Stimulated activated CD4-positive, alpha-beta T cell treated with anti-CD3 and anti-CD28 coated beads, Interleukin-12 subunit alpha, Interleukin-12 subunit beta, amount 100 ng/mL, for 24 hours (primary cell): Measurements from ENCODE around the gene RABL2A.
A peak's percentile ranks its signal among the peaks of the same experiment; 100 is the strongest.
"Not testable (repeated sequence)": the region's sequence is repeated elsewhere in the genome, so short reads cannot be mapped to it uniquely, and the experiment has no call there.

Experiments
- DNase-seq, 2 experiments: peaks; one replicate each; pipeline ENCODE4 v3.0.0-alpha.2; 2020; ENCODE audit warnings: low read depth in 2 of 2

The RABL2A gene

GRCh38 chr2:113626616-113627330 lies at the start of gene RABL2A:
RABL2A (plus strand) TSS chr2:113627266; CDS start chr2:113628607, 1,341 bp downstream.
- peak; percentile 75 to 81 for DNase-seq

GRCh38 chr2:113578508-113578907 lies 48.6 kb upstream of the RABL2A start:
- not testable (repeated sequence) for DNase-seq

GRCh38 chr2:113582473-113582872 lies 44.6 kb upstream of the RABL2A start:
- not testable (repeated sequence) for DNase-seq

DNA sequence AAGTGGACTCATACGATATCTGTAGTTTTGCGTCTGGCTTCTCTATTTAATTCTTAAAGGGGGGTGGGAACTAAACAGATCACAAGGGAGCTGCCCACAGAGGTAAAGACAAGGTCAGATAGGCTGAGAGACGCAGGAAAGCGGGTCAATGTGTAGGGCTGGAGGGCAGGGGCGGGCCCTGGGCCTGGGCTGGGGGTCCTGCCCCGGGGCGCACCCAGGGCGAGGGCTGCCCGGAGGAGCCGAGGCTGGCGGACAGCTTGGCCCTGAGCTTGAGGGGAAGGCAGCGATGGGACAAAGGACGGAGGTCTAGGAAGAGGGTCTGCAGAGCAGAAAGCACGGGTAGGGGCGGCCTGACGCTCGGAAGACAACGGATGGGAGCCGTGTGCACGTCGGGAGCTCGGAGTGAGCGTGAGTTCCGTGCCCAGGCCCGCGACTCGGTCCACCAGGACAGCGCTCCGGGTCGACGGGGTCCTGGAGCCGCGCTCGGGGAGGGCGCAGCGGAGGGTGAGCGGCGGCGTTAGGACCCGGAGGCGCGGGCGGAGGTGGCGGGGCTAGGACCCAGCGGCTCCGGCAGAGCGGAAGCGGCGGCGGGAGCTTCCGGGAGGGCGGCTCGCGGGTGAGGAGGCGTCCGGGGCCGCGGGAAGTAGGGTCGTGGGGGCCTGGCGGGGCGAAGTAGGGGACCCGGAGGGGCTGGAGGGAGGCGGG lies 43.4 kb upstream of the RABL2A start:
- peak; percentile 63 to 67 for DNase-seq

DNA sequence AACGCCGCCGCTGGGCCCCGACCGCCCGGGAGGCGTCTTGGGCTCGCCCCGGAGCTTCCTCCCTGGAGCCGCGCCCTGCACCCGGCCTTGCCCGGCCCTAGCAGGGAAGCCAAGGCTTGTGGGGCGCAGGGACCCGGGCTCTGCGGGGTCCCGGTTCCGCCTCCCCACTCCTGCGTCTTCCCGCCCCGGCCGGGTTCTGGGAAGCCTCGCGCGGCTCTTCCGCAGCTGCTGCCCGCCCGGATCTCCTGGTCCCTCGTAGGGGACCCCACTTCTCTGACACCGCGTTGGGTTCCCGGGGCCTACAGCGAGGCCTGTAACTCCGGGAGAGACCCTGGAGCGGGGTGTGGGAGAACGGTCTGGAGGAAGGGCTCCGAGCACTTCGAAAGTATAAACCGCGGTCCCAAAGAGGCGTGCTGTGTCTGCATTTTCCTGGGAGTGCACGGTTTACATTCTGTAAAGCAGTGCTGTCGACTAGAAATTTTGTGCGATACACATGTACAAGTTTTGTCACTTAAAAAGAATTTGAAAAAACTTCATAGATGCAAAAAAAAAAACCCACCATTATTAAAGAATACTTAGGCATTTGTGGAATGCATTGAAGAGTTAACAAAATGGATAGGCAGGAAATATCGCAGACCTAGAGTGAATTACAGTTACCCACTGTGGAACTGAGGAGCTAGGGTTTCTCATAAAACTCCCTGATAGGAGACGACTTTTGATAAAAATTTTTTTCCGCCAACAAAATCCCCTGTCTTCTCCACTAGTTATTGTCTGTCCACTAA lies 42.6 kb upstream of the RABL2A start:
- DNase-seq: not testable (repeated sequence)

DNA sequence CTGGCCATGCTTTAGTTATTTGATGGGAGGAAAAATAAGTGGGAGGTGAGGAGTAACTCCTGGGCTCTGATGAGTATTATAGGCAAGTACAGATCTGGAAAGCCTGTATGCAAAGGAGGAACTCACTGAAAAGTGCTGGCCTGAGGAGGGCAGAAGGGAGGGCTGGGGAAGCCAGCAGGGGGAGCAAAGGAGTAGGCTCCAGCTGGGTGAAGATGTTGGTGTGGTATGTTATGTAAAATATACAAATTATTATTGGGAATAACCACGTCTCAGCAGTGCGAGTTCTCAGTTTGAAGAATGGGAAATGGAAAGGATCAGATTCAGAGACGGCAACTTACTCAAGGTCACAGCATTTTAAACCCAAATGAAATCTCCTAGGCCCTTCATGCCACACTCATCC lies 39.9 kb upstream of the RABL2A start:
- peak; percentile 23 to 56 for DNase-seq

- DNase-seq: not testable (repeated sequence)
Observed at GRCh38 chr2:113589591-113589990, 37.5 kb upstream of the RABL2A start.

DNA sequence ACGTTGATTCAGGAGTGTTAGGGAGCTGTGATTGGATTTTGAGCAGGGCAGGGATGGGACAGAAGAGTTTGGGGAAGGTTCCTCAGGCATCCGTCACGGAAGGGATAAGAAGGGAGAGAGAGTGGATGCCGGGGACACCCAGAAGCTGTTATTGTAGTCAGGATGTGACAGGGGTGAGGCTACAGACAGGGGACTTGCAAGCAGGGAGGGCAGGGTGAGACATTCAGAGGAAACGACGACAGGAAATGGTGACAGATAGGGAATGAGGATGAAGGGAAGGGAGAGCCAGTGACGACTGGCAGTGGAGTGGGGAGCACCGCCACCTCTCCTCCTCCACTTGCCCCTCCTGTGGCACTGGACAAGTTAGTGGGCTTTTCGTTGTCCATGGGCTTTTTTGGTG lies 35.1 kb upstream of the RABL2A start:
- DNase-seq: not testable (repeated sequence)

DNA sequence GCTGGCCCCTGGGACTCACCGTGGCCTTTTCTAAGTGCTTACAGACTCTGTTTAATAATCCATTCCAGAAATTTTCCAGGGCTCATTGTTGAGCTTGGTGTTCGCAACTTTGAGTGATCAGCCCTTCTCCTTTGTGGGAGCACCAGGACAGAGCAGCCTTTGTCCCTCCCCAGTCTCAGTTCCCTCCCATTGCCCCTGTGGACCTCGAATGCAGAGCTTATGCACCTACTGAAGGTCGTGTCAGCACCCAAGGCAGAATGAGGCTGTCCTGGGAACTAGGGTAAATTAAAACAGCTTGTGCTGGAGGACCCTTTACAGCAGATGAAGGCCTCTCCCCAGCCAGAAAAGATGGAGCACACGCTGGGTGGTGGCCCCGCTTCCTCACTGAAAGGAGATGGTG lies 33.8 kb upstream of the RABL2A start:
- DNase-seq: not testable (repeated sequence)

DNA sequence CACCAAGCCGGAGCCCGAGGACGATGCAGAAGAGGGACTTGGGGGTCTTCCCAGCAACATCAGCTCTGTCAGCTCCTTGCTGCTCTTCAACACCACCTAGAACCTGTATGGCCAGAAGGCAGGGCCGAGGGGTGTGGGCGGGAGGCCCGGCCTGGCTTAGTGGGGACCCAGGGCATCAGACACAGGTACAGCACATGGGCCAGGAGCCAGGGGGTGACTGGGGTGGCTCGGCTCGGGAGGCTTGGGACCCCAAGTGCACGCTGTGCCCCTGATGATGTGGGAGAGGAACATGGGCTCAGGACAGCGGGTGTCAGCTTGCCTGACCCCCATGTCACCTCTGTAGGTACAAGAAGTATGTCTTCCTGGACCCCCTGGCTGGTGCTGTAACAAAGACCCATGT lies 31.3 kb upstream of the RABL2A start:
- not testable (repeated sequence) for DNase-seq

GRCh38 chr2:113597164-113597563 lies 29.9 kb upstream of the RABL2A start:
- not testable (repeated sequence) for DNase-seq

GRCh38 chr2:113597572-113597971 lies 29.5 kb upstream of the RABL2A start:
- not testable (repeated sequence) for DNase-seq

- DNase-seq: not testable (repeated sequence)
Observed at GRCh38 chr2:113598180-113598579, 28.9 kb upstream of the RABL2A start.

- DNase-seq: not testable (repeated sequence)
Observed at GRCh38 chr2:113598738-113599137, 28.3 kb upstream of the RABL2A start.

- not testable (repeated sequence) for DNase-seq
Observed at GRCh38 chr2:113599208-113599607, 27.9 kb upstream of the RABL2A start.

DNA sequence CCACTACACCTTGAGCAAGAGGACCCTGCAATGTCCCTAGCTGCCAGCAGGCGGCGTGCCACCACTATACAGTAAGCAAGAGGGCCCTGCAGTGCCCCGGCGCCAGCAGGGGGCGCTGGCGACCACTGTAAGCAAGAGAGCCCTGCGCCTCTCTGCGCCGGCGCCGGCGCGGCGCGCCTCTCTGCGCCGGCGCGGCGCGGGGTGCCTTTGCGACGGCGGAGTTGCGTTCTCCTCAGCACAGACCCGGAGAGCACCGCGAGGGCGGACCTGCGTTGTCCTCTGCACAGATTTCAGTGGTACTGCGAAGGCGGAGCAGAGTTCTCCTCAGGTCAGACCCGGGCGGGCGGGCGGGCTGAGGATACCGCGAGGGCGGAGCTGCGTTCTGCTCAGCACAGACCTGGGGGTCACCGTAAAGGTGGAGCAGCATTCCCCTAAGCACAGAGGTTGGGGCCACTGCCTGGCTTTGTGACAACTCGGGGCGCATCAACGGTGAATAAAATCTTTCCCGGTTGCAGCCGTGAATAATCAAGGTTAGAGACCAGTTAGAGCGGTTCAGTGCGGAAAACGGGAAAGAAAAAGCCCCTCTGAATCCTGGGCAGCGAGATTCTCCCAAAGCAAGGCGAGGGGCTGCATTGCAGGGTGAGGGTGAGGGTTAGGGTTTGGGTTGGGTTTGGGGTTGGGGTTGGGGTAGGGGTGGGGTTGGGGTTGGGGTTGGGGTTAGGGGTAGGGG lies 24.9 kb upstream of the RABL2A start:
- DNase-seq: peak in 1 of 2 experiments; percentile 64

GRCh38 chr2:113602869-113603466 lies 24.1 kb upstream of the RABL2A start:
- no peak for DNase-seq

DNA sequence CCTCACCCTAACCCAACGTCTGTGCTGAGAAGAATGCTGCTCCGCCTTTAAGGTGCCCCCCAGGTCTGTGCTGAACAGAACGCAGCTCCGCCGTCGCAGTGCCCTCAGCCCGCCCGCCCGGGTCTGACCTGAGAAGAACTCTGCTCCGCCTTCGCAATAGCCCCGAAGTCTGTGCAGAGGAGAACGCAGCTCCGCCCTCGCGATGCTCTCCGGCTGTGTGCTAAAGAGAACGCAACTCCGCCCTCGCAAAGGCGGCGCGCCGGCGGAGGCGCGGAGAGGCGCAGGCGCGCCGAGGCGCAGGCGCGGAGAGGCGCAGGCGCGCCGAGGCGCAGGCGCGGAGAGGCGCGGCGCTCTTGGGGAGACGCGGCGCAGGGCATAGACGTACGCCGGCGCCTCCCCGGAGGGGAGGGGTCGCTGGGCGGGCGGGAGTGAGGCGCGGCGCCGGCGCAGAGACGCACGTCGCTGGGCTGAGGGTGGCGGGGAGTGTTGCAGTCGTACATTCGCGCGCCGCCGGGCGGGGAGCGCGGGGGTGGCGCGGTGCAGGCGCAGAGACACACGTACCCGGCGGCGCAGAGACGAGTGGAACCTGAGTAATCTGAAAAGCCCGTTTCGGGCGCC lies 23.5 kb upstream of the RABL2A start:
- DNase-seq: peak; percentile 78 to 79

DNA sequence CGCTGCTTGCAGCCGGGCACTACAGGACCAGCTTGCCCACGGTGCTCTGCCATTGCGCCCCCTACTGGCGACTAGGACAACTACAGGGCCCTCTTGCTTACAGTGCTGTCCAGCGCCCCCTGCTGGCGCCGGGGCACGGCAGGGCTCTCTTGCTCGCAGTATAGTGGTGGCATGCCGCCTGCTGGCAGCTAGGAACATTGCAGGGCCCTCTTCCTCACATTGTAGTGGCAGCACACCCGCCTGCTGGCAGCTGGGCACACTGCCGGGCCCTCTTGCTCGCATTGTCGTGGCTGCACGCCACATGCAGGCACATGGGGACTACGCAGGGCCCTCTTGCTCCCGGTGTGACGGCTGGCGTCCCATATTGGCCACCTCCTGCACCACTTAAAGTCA lies 23.0 kb upstream of the RABL2A start:
- DNase-seq: peak; percentile 84 to 88

GRCh38 chr2:113604661-113605060 lies 22.4 kb upstream of the RABL2A start:
- not testable (repeated sequence) for DNase-seq

- not testable (repeated sequence) for DNase-seq
Observed at GRCh38 chr2:113606036-113606435, 21.0 kb upstream of the RABL2A start.
